MCF 10A (cell line): ENCODE measurements around the gene TSPAN4. TPM values are rescaled to one million over a fixed set of nuclear protein-coding genes. Genes with fewer than 3 reads are reported as not detected.

Experiments used
- BruUV-seq: library from RNA; stranded (reverse); fragments of 400-500 nt; replicated peaks from 2 replicates; lab custom pipeline; 2021; lab: Mats Ljungman, UMichigan
- CTCF ChIA-PET: fragments of 300-600 bp; sonication (Branson Sonifier 250); formaldehyde crosslinking; extraction: SDS; loops from one replicate; lab custom pipeline; 2021; ENCODE audit warnings: antibody characterized with exemption, inconsistent platforms; lab: Yijun Ruan, JAX
- POLR2A ChIA-PET: fragments of 300-600, 350-650 bp; sonication (Branson Sonifier 250); formaldehyde crosslinking; extraction: SDS; loops from one replicate; lab custom pipeline; 2020; ENCODE audit warnings: antibody characterized with exemption, inconsistent platforms; lab: Yijun Ruan, JAX
- DNase-seq: peaks from one replicate; pipeline ENCODE4 v3.0.0-alpha.2; 2018; ENCODE audit not compliant: unreplicated experiment
- H3K27ac Mint-ChIP-seq: one replicate; pipeline ENCODE4 v1.8.0; 2022; ENCODE audit warnings: mild to moderate bottlenecking, low read depth, mixed read lengths; ENCODE audit not compliant: unreplicated experiment
- H3K27me3 Mint-ChIP-seq: one replicate; pipeline ENCODE4 v1.8.0; 2022; ENCODE audit warnings: mixed read lengths; ENCODE audit not compliant: insufficient read depth, unreplicated experiment
- H3K36me3 Mint-ChIP-seq: one replicate; pipeline ENCODE4 v1.8.0; 2022; ENCODE audit warnings: mild to moderate bottlenecking, moderate library complexity, mixed read lengths; ENCODE audit not compliant: insufficient read depth, unreplicated experiment
- H3K4me1 Mint-ChIP-seq: one replicate; pipeline ENCODE4 v1.8.0; 2022; ENCODE audit warnings: mixed read lengths; ENCODE audit not compliant: insufficient read depth, unreplicated experiment
- H3K4me3 Mint-ChIP-seq: one replicate; pipeline ENCODE4 v1.8.0; 2022; ENCODE audit warnings: mild to moderate bottlenecking, moderate library complexity, mixed read lengths; ENCODE audit not compliant: unreplicated experiment
- H3K9me3 Mint-ChIP-seq: one replicate; pipeline ENCODE4 v1.8.0; 2022; ENCODE audit warnings: mixed read lengths; ENCODE audit not compliant: unreplicated experiment
- intact Hi-C: fragments of 100-400 bp; cut with micrococcal nuclease; formaldehyde crosslinking; loops from 2 replicates; pipeline ENCODE4 v1.14.1; 2022
- total RNA-seq: library from RNA; stranded (reverse); gene quantifications from 2 replicates; pipeline ENCODE4 v1.2.3, GENCODE V29; 2022
- TF ChIP-seq, protein P1 (sequence below): fragments of 200-600 bp; IDR thresholded peaks from one replicate; pipeline ENCODE4 v1.8.0; 2022; ENCODE audit warnings: antibody characterized with exemption, mild to moderate bottlenecking; ENCODE audit not compliant: unreplicated experiment

Gene TSPAN4
- total RNA-seq, 1 experiment from 2014 or later, result 148 TPM

DNA sequence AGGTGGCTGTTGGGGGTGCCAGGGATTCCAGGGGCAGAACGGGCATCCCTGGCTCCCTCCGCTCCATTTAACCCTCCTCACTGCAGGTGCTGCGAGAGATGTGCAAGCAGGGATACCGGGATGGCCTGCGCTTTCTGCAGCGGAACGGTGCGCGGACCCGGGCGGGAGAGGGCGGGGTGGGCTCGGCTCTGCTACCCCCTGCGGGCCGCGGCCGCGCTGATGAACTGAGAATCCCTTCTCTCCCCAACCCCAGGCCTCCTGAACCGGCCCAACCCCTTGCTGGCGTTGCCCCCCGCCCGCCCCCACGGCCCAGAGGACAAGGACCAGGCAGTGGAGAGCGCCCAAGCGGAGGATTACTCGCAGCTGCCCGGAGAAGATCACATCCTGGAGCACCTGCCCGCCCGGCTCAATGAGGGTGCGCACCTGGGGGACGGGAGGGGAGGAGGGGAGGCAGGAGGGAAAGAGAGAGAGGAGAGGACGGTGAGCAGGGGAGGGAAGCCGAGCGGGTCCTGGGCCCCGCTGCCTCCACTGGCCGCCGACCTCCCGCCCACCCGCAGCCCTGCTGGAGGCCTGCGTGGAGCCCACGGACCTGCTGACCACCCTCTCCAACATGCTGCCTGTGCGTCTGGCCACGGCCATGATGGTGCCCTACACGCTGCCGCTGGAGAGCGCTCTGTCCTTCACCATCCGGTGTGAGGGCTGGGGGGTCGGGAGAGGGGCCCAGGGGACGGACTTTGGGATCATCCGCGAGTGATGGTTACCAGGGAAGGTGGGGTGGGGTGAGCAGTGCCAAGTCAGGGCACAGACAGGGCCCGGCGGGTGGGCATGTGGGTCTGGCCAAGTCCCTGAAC, 19.0 kb upstream of the TSPAN4 start:
- intact Hi-C loops, result no loop called here
- TF ChIP-seq, protein P1, sequence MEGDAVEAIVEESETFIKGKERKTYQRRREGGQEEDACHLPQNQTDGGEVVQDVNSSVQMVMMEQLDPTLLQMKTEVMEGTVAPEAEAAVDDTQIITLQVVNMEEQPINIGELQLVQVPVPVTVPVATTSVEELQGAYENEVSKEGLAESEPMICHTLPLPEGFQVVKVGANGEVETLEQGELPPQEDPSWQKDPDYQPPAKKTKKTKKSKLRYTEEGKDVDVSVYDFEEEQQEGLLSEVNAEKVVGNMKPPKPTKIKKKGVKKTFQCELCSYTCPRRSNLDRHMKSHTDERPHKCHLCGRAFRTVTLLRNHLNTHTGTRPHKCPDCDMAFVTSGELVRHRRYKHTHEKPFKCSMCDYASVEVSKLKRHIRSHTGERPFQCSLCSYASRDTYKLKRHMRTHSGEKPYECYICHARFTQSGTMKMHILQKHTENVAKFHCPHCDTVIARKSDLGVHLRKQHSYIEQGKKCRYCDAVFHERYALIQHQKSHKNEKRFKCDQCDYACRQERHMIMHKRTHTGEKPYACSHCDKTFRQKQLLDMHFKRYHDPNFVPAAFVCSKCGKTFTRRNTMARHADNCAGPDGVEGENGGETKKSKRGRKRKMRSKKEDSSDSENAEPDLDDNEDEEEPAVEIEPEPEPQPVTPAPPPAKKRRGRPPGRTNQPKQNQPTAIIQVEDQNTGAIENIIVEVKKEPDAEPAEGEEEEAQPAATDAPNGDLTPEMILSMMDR, result no peak
- H3K27me3 Mint-ChIP-seq, result no peaks in the 10 kb centered on the region
- BruUV-seq, result no TSS peak
- H3K9me3 Mint-ChIP-seq, result no peaks in the 10 kb centered on the region
- ChIA-PET CTCF (no interaction called here), POLR2A (interaction anchor here (0.5 to 9.6 kb wide), 5 partner anchors 10 to 129 kb away, joined by 3 to 274 read pairs (median 8); partner anchors contain the start of genes CD151, DEAF1, POLR2L and RPLP2)
- H3K4me3 Mint-ChIP-seq, result no peak overlapping the region
- peaks cover 7% of the 10 kb centered on the region for H3K4me1 Mint-ChIP-seq
- no peak overlapping the region for H3K27ac Mint-ChIP-seq
- H3K36me3 Mint-ChIP-seq, result peaks cover 42% of the 10 kb centered on the region
- DNase-seq, result no peak

DNA sequence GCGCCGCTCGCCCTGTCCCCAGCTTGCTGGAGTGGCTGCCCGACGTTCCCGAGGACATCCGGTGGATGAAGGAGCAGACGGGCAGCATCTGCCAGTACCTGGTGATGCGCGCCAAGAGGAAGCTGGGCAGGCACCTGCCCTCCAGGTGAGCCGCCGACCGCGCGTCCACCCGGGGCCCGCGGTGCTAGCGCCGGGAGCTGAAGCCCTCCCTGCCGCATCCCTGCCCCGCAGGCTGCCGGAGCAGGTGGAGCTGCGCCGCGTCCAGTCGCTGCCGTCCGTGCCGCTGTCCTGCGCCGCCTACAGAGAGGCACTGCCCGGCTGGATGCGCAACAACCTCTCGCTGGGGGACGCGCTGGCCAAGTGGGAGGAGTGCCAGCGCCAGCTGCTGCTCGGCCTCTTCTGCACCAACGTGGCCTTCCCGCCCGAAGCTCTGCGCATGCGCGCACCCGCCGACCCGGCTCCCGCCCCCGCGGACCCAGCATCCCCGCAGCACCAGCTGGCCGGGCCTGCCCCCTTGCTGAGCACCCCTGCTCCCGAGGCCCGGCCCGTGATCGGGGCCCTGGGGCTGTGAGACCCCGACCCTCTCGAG, 18.3 kb upstream of the TSPAN4 start:
- Mint-ChIP-seq H3K4me3 (no peak overlapping the region), H3K36me3 (peaks cover 42% of the 10 kb centered on the region), H3K4me1 (peaks cover 5% of the 10 kb centered on the region), H3K27me3 (no peaks in the 10 kb centered on the region), H3K9me3 (no peaks in the 10 kb centered on the region), H3K27ac (no peak overlapping the region)
- DNase-seq, result no peak
- intact Hi-C loops, result no loop called here
- no TSS peak for BruUV-seq
- ChIA-PET CTCF (interaction anchor here (0.6 kb wide), 1 partner anchor 13 kb away, joined by 3 read pairs; no protein-coding TSS in a partner anchor), POLR2A (interaction anchor here (0.6 to 2.0 kb wide), 5 partner anchors 9 to 16 kb away, joined by 3 to 8 read pairs (median 4); partner anchors contain the start of genes CD151 and RPLP2)
- TF ChIP-seq, protein P1, result no peak

DNA sequence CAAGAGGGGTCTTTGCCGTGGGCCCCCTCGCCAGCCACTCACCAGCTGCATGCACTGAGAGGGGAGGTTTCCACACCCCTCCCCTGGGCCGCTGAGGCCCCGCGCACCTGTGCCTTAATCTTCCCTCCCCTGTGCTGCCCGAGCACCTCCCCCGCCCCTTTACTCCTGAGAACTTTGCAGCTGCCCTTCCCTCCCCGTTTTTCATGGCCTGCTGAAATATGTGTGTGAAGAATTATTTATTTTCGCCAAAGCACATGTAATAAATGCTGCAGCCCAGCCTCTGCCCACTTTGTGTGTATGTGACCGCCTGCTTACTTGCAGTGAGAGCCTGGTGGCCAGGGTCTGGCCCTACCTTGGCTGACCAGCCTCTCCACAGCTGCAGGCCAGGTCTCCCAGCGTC, 17.7 kb upstream of the TSPAN4 start:
- H3K27ac Mint-ChIP-seq, result no peak overlapping the region
- BruUV-seq, result no TSS peak

More for the DNA sequence above, 17.7 kb upstream of the TSPAN4 start:
- H3K27me3 Mint-ChIP-seq, result no peaks in the 10 kb centered on the region
- H3K36me3 Mint-ChIP-seq, result peaks cover 42% of the 10 kb centered on the region
- no peak for DNase-seq
- no peaks in the 10 kb centered on the region for H3K9me3 Mint-ChIP-seq
- no peak overlapping the region for H3K4me3 Mint-ChIP-seq
- POLR2A ChIA-PET, result interaction anchor here (0.6 to 2.0 kb wide), 6 partner anchors 8 to 94 kb away, joined by 3 to 8 read pairs (median 4); partner anchors contain the start of genes CD151 and RPLP2
- H3K4me1 Mint-ChIP-seq, result peaks cover 5% of the 10 kb centered on the region
- intact Hi-C loops, result no loop called here
- CTCF ChIA-PET, result interaction anchor here (0.6 kb wide), 1 partner anchor 13 kb away, joined by 3 read pairs; no protein-coding TSS in a partner anchor
- TF ChIP-seq, protein P1, result no peak
